Activated CD8-positive, alpha-beta memory T cell treated with anti-CD3 and anti-CD28 coated beads, Interleukin-2, amount 50 U/mL, for 48 hours (primary cell): ENCODE measurements around the gene ALK.

ENCODE experiments used
- DNase-seq: peaks from one replicate; pipeline ENCODE4 v3.0.0-alpha.2; 2020

Gene ALK

GRCh38 chr2:29162204-29162928 is 759.0 kb downstream of the ALK start:
- no peak for DNase-seq

GRCh38 chr2:29160184-29160583 is 761.2 kb downstream of the ALK start:
- DNase-seq: no peak

GRCh38 chr2:29159125-29159524 is 762.3 kb downstream of the ALK start:
- no peak for DNase-seq

- no peak for DNase-seq
Measured at GRCh38 chr2:29157131-29157530, 764.3 kb downstream of the ALK start.

GRCh38 chr2:29155578-29155977 is 765.8 kb downstream of the ALK start:
- DNase-seq: no peak

GRCh38 chr2:29154610-29155009 is 766.8 kb downstream of the ALK start:
- no peak for DNase-seq

- no peak for DNase-seq
Measured at GRCh38 chr2:29147963-29148362, 773.4 kb downstream of the ALK start.

GRCh38 chr2:29146197-29146596 is 775.2 kb downstream of the ALK start:
- no peak for DNase-seq

GRCh38 chr2:29143657-29144056 is 777.7 kb downstream of the ALK start:
- DNase-seq: no peak
